Osteocyte (in vitro differentiated cells): ENCODE measurements around the gene FXR2. TPM values are rescaled to one million over a fixed set of nuclear protein-coding genes. Genes with fewer than 3 reads are reported as not detected.
A peak's percentile ranks its signal among the peaks of the same experiment; 100 is the strongest.

Experiments
- DNase-seq: peaks from one replicate; pipeline ENCODE4 v3.0.0; 2021; ENCODE audit warnings: mixed read lengths; ENCODE audit not compliant: unreplicated experiment; ENCODE audit errors: extremely low spot score
- H3K27ac Mint-ChIP-seq: one replicate; pipeline ENCODE4 v1.8.0; 2021; ENCODE audit warnings: mild to moderate bottlenecking, mixed read lengths; ENCODE audit not compliant: unreplicated experiment
- H3K27me3 Mint-ChIP-seq: one replicate; pipeline ENCODE4 v1.8.0; 2021; ENCODE audit warnings: mixed read lengths; ENCODE audit not compliant: unreplicated experiment
- H3K36me3 Mint-ChIP-seq: one replicate; pipeline ENCODE4 v1.8.0; 2021; ENCODE audit warnings: mixed read lengths; ENCODE audit not compliant: unreplicated experiment
- H3K4me1 Mint-ChIP-seq: one replicate; pipeline ENCODE4 v1.8.0; 2021; ENCODE audit warnings: mixed read lengths; ENCODE audit not compliant: unreplicated experiment
- H3K4me3 Mint-ChIP-seq: one replicate; pipeline ENCODE4 v1.8.0; 2021; ENCODE audit warnings: mild to moderate bottlenecking, moderate library complexity, mixed read lengths; ENCODE audit not compliant: unreplicated experiment
- H3K9me3 Mint-ChIP-seq: one replicate; pipeline ENCODE4 v1.8.0; 2021; ENCODE audit warnings: mixed read lengths; ENCODE audit not compliant: unreplicated experiment
- total RNA-seq: library from RNA; stranded (reverse); gene quantifications from 2 replicates; pipeline ENCODE4 v1.2.1, GENCODE V29; 2021
- TF ChIP-seq, protein P1 (sequence below): fragments of 200-600 bp; sonication (generic); IDR thresholded peaks from 2 replicates; pipeline ENCODE4 v1.5.0; 2021; ENCODE audit warnings: antibody characterized with exemption, mild to moderate bottlenecking, moderate library complexity

FXR2 gene
- total RNA-seq, 1 donor from 2014 or later, result 50.7 TPM

DNA sequence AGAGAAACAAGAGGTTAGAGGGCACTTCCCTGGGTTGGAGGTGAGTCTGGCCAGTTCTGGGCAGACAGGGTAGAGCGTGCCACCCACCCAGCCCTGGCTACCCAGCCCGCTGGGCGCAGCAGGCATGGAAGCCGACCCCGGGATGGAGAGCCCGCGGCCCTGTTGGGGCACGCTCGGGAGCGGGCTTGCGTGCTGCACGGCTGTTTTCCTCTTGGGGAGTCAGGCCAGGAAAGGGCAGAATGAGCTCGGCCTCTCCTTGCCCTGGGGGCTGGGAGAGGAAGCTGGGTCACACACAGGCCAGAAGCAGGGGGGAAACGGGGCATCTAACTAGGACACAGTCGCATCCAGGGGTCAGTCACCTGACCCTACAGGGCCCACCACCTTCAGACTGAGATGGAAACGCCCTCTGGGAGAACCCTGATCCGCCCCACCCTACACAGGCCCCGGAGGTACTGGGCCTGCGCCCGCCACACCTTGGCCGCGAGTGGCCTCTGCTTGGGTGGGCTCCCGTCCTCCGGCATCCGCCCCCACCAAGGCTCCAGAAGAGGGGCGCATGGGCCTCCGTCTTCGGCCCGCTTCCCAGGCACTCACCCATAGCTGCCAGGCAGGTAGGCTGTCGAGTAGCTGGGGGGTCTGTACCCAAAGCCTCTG, 26.0 kb downstream of the FXR2 start:
- H3K4me3 Mint-ChIP-seq, result no peak overlapping the region
- H3K9me3 Mint-ChIP-seq, result no peaks in the 10 kb centered on the region
- no peak overlapping the region for H3K27ac Mint-ChIP-seq
- H3K36me3 Mint-ChIP-seq, result peaks cover 19% of the 10 kb centered on the region
- H3K27me3 Mint-ChIP-seq, result no peaks in the 10 kb centered on the region
- peaks cover 39% of the 10 kb centered on the region for H3K4me1 Mint-ChIP-seq
- TF ChIP-seq, protein P1, sequence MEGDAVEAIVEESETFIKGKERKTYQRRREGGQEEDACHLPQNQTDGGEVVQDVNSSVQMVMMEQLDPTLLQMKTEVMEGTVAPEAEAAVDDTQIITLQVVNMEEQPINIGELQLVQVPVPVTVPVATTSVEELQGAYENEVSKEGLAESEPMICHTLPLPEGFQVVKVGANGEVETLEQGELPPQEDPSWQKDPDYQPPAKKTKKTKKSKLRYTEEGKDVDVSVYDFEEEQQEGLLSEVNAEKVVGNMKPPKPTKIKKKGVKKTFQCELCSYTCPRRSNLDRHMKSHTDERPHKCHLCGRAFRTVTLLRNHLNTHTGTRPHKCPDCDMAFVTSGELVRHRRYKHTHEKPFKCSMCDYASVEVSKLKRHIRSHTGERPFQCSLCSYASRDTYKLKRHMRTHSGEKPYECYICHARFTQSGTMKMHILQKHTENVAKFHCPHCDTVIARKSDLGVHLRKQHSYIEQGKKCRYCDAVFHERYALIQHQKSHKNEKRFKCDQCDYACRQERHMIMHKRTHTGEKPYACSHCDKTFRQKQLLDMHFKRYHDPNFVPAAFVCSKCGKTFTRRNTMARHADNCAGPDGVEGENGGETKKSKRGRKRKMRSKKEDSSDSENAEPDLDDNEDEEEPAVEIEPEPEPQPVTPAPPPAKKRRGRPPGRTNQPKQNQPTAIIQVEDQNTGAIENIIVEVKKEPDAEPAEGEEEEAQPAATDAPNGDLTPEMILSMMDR, result no peak
- no peak for DNase-seq

DNA sequence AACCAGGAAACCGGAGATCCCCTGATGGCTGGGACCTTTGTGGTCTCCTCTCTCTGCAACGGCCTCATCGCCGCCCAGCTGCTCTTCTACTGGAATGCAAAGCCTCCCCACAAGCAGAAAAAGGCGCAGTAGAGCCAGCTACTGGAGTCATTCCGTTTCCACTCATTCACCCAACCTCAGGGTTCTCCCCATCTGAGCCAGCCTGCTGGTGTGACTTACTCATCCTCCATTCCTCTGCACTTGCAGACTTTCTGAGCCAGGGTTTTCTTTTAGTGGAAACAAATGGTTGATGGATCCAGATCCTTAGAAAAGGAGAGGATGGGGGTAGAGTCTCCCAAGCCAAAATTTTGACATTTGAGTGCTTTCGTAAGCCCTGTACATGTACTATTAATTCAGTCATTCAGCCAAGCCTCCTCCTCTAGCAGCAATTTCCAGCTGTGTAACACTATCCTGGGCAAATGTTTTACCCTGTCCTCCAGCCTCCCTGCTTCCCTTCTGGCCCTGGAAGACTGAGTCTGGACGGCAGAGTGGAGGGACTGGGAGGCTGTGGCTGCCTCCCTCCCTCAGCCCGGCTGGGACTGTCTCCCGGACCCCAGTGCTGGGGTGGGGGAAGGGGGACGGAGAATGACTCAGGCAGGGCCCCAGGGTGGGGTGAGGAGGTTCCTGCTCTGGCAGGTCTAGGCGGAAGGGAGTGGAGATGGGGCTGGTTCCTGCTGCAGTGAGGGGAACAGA, 27.1 kb downstream of the FXR2 start:
- Mint-ChIP-seq H3K9me3 (no peaks in the 10 kb centered on the region), H3K4me3 (no peak overlapping the region), H3K36me3 (peaks cover 12% of the 10 kb centered on the region), H3K4me1 (peaks cover 45% of the 10 kb centered on the region), H3K27ac (peak overlapping the region; percentile 54), H3K27me3 (no peaks in the 10 kb centered on the region)
- DNase-seq, result no peak
- TF ChIP-seq, protein P1, result no peak

DNA sequence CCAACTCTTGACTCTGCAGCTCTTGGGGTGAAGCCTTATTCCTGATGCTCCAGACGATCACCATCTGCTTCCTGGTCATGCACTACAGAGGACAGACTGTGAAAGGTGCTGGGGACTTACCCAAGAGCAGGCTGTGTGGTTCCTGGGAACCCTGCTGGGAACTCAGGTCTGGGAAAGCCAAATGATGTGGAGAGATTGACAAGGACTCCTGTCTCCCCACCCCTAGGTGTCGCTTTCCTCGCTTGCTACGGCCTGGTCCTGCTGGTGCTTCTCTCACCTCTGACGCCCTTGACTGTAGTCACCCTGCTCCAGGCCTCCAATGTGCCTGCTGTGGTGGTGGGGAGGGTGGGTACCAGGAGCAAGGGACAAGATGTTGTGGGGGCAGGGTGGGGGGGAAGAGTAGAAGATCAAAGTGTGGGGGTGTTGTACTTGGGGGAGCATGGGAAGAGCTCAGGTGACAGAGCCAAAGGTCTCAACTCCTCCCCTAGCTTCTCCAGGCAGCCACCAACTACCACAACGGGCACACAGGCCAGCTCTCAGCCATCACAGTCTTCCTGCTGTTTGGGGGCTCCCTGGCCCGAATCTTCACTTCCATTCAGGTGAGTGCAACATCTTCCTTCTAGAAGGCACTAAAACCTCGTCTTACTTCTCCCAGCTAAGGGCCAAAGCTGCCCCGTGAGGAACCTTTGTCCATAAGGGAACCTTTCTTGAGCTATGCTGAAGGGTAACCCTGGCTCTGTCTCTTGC, 27.9 kb downstream of the FXR2 start:
- no peak for DNase-seq
- Mint-ChIP-seq H3K4me1 (peaks cover 51% of the 10 kb centered on the region), H3K27me3 (no peaks in the 10 kb centered on the region), H3K27ac (peak overlapping the region; percentile 54), H3K9me3 (no peaks in the 10 kb centered on the region), H3K36me3 (peaks cover 7% of the 10 kb centered on the region), H3K4me3 (no peak overlapping the region)
- TF ChIP-seq, protein P1, result no peak

DNA sequence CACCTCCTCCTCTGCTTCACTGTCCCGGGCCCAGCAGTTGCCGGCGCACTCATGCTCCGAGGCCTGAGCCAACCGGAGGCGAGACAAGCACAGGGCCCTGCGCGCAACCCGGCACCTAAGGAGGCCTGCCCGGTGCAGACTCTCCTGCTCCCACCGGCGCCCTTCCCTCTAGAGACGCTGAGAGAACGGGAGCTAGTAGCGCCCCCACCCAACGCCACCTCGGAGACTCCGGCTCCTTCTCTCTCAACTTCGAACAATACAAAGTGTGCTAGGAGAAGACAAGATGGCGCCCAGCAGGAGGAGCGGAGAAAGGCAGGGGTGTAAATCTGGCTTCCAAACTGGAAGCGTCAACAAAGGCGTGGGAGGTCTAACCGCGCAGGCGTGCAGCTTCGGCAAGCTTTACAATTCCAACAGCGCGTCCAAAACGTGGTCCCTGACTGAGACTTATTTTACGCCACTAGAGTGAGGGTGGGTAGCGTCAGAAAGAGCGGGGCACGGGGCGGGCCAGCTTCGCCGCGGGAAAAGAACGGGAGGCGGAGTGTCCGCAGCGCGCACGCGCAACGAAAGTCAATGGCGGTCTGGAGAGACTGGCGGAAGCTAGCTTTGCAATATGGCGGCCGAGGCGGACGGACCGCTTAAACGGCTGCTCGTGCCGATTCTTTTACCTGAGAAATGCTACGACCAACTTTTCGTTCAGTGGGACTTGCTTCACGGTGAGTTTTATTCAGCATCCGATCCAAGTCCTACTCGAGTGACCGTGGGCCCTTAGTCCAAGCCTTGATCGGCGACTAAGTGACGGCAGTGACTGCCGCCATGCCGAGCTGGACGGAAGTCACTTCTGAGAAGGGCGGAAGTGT, 31.2 kb downstream of the FXR2 start, which contains the start of gene MPDU1:
TSS of gene MPDU1 (plus strand) at position 600 of the 857 bp plus-strand sequence. CDS start at position 611, 11 bp downstream.
- TF ChIP-seq, protein P1, result no peak
- peak within 1 kb of the TSS; percentile 100 for H3K27ac Mint-ChIP-seq
- H3K36me3 Mint-ChIP-seq, result peaks cover 8% of the 10 kb centered on the region
- peaks cover 58% of the 10 kb centered on the region for H3K4me1 Mint-ChIP-seq
- peak; percentile 99 for DNase-seq
- H3K27me3 Mint-ChIP-seq, result no peaks in the 10 kb centered on the region
- H3K9me3 Mint-ChIP-seq, result no peaks in the 10 kb centered on the region
- H3K4me3 Mint-ChIP-seq, result peak within 1 kb of the TSS; percentile 96
